ENCODE results near the gene MAP3K15. TPM values are rescaled to one million over a fixed set of nuclear protein-coding genes. Genes with fewer than 3 reads are reported as not detected.

The MAP3K15 gene
- total and polyA plus RNA-seq, 7 donors = 0.08 to 0.30 (median 0.10) TPM; not detected in 3

DNA sequence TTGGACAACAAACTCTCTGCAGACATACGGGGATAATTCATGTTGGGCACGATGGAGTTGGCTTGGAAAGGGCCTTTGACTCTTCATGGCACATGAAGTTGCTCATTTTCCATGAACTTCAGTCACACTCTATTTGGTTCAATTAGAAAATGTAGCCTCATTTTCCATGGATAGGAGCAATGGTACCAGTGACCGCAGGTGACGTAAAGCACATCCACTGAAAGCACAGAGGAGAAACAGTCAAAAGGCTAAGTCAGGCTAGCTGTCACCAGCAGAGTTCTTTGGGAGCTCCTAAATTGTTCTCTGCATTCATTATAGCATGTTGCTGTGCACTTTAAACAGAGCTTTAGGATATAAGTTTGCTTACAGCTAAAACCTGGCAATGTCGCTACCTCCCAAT, 39.9 kb upstream of the MAP3K15 start:
- TF ChIP-seq CTCF (IDR thresholded peaks at IDR 0.05) = no peak
- Histone ChIP-seq H3K9me3 (no peaks in the 10 kb centered on the region), H3K36me3 (ENCODE audit: insufficient read depth in 1 of 2, low read depth in 1 of 2) (no peaks in the 10 kb centered on the region), H3K4me3 (no peak overlapping the region), H3K4me1 (no peaks in the 10 kb centered on the region), H3K27me3 (ENCODE audit: insufficient read depth in 3 of 3, low read length in 2 of 3) (no peaks in the 10 kb centered on the region), H3K27ac (no peak overlapping the region)
- 66 to 89% (median 73%) methylated on average over 5 of the region's 5 CpGs for WGBS, 3 donors
- intact Hi-C loops (cut with DNase I) = no loop called here
- DNase-seq = no peak
- ATAC-seq = no peak

DNA sequence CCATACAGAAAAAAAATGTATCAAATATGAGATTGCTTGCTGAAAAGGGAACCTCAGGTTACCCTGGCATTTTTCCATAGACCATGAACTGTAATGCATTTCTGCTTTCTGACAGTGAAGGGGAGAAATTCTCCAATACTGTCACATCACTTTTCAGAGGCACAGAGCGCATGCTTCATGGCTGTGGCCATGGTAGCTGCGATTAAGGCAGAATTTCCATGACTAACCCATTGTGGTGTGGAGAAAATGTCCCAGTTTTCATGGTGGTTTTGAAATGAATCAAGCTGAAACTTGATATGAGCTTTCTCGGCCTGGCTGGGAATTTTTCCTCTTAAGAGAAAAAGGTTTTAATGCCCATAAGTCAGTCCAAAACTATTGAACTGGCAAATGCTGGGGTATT, 39.5 kb upstream of the MAP3K15 start:
- TF ChIP-seq CTCF (IDR thresholded peaks at IDR 0.05) = no peak
- no peaks in the 10 kb centered on the region for H3K36me3 ChIP-seq (ENCODE audit: insufficient read depth in 1 of 2, low read depth in 1 of 2)
- H3K4me3 ChIP-seq = no peak overlapping the region
- H3K27me3 ChIP-seq (ENCODE audit: insufficient read depth in 3 of 3, low read length in 2 of 3) = no peaks in the 10 kb centered on the region
- no peaks in the 10 kb centered on the region for H3K4me1 ChIP-seq
- no peak overlapping the region for H3K27ac ChIP-seq
- WGBS, 3 donors = 39 to 66% (median 44%) methylated on average over 3 of the region's 3 CpGs
- DNase-seq (no peak), ATAC-seq (no peak)
- H3K9me3 ChIP-seq = no peaks in the 10 kb centered on the region
- intact Hi-C loops (cut with DNase I) = no loop called here

GRCh38 chrX:19552793-19553192, 37.5 kb upstream of the MAP3K15 start:
- TF ChIP-seq CTCF (IDR thresholded peaks at IDR 0.05) = no peak
- WGBS, 3 donors = 67 to 74% (median 70%) methylated on average over 5 to 6 of the region's 6 CpGs
- no peak overlapping the region for H3K27ac ChIP-seq
- H3K27me3 ChIP-seq (ENCODE audit: insufficient read depth in 3 of 3, low read length in 2 of 3) = no peaks in the 10 kb centered on the region
- ATAC-seq = no peak
- H3K4me1 ChIP-seq = no peaks in the 10 kb centered on the region
- intact Hi-C loops (cut with DNase I) = no loop called here
- no peak overlapping the region for H3K4me3 ChIP-seq
- DNase-seq = no peak
- H3K9me3 ChIP-seq = no peaks in the 10 kb centered on the region
- H3K36me3 ChIP-seq (ENCODE audit: insufficient read depth in 1 of 2, low read depth in 1 of 2) = no peaks in the 10 kb centered on the region

- Histone ChIP-seq H3K27me3 (ENCODE audit: insufficient read depth in 3 of 3, low read length in 2 of 3) (no peaks in the 10 kb centered on the region), H3K4me1 (no peaks in the 10 kb centered on the region), H3K4me3 (no peak overlapping the region), H3K27ac (no peak overlapping the region), H3K9me3 (no peaks in the 10 kb centered on the region), H3K36me3 (ENCODE audit: insufficient read depth in 1 of 2, low read depth in 1 of 2) (no peaks in the 10 kb centered on the region)
- intact Hi-C loops (cut with DNase I) = loop anchor here in 1 of 2 donors (10.0 kb wide), 1 partner anchor 335 kb away; the partner anchor contains the start of gene SH3KBP1
- DNase-seq (no peak), ATAC-seq (no peak)
- TF ChIP-seq CTCF (IDR thresholded peaks at IDR 0.05) = no peak
- WGBS, 3 donors = 85 to 93% (median 93%) methylated on average over 7 of the region's 7 CpGs
Observed at GRCh38 chrX:19549838-19550237, 34.5 kb upstream of the MAP3K15 start.

DNA sequence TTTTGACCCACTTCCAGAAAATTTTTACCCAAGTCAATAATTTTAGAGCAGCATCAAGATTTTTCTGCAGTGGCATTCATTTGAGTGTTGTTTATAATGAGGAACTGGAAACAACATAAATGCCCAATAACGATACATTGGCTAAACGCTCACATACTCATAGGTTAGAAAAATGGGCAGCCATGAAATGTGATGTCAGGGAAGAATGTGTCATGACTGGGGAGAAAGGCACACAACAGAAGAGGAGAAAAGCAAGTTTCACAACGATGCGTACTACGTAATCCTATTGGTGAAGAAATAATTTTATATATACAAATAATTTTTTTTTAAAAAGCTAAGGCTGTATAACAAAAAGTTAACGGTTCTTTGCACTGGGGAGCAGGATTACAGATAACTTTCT, 33.6 kb upstream of the MAP3K15 start:
- H3K4me3 ChIP-seq = no peak overlapping the region
- no peaks in the 10 kb centered on the region for H3K9me3 ChIP-seq
- no peak for TF ChIP-seq CTCF (IDR thresholded peaks at IDR 0.05)
- no peaks in the 10 kb centered on the region for H3K36me3 ChIP-seq (ENCODE audit: insufficient read depth in 1 of 2, low read depth in 1 of 2)
- ATAC-seq = no peak
- 84 to 95% (median 95%) methylated on average over 6 of the region's 6 CpGs for WGBS, 3 donors
- intact Hi-C loops (cut with DNase I) = loop anchor here in 1 of 2 donors (10.0 kb wide), 1 partner anchor 336 kb away; the partner anchor contains the start of gene SH3KBP1
- H3K27ac ChIP-seq = no peak overlapping the region
- no peak for DNase-seq
- no peaks in the 10 kb centered on the region for H3K27me3 ChIP-seq (ENCODE audit: insufficient read depth in 3 of 3, low read length in 2 of 3)
- H3K4me1 ChIP-seq = no peaks in the 10 kb centered on the region

All from psoas muscle (tissue), 8 donors.